Measurements from ENCODE around the gene SLC8A1.

DNA sequence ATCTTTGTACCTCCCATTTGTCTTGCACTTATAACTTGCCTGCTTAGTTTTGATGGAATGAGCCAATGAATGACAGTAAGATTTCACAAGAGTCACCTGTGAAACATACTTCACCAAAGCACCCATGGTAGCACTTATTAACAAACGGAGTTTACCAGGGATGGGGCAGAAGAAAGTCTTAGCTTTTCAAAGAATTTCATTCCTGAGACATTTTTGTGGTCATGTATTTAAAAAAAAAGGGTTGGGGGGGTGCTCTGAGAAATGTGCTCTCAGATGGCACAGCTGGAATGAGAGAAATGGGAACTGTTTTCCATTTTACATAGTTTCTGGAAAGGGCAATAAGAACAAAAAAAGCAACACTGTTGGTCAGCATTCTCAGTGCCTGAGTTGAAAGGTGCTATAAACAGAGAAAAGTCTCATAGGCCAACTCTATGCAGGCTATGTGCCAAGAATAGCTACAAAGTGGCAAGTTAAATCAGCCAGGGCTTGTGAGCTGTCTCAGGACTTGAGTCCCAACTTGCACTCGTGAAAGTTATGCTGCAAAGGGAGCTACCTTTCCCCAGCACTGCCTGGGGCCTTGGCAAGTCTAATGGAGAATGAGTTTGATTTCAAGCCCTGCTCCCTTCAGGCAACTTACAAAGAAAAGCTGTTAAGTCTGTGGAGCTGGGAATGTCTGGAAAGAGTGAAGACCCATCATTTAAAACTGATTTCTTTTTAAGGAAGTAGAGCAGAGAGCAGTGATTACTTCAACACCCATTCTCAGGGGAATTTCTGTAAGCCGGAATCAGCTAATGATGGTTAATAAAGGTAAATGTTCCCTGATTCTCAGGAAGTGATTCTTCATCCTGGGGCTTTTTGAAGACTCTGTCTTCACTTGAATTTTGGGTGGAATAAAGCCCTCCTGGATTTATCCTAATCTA, 170.6 kb downstream of the SLC8A1 start:
- TF ChIP-seq, protein P1, sequence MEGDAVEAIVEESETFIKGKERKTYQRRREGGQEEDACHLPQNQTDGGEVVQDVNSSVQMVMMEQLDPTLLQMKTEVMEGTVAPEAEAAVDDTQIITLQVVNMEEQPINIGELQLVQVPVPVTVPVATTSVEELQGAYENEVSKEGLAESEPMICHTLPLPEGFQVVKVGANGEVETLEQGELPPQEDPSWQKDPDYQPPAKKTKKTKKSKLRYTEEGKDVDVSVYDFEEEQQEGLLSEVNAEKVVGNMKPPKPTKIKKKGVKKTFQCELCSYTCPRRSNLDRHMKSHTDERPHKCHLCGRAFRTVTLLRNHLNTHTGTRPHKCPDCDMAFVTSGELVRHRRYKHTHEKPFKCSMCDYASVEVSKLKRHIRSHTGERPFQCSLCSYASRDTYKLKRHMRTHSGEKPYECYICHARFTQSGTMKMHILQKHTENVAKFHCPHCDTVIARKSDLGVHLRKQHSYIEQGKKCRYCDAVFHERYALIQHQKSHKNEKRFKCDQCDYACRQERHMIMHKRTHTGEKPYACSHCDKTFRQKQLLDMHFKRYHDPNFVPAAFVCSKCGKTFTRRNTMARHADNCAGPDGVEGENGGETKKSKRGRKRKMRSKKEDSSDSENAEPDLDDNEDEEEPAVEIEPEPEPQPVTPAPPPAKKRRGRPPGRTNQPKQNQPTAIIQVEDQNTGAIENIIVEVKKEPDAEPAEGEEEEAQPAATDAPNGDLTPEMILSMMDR (IDR thresholded peaks at IDR 0.05; ENCODE audit: low read depth, low read length): no peak
- TF ChIP-seq, protein P2, sequence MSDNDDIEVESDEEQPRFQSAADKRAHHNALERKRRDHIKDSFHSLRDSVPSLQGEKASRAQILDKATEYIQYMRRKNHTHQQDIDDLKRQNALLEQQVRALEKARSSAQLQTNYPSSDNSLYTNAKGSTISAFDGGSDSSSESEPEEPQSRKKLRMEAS (IDR thresholded peaks at IDR 0.05; ENCODE audit: low read depth, low read length): no peak
- no peak for TF ChIP-seq POLR2A (IDR thresholded peaks at IDR 0.05; ENCODE audit: extremely low read depth, insufficient read length)
- no peak for TF ChIP-seq MYC (IDR thresholded peaks at IDR 0.05; ENCODE audit: low read depth, low read length)
